B cell (primary cell): Measurements from ENCODE around the gene GRIK2. TPM values are rescaled to one million over a fixed set of nuclear protein-coding genes. Genes with fewer than 3 reads are reported as not detected.

Experiments
- ATAC-seq: fragments of 200-7000 bp; cut with Tn5 transposase; one replicate; pipeline ENCODE4 v1.10.0; 2021; ENCODE audit warnings: low read depth, mild to moderate bottlenecking, moderate number of reproducible peaks, moderate library complexity
- CTCF ChIA-PET: fragments of 350-600 bp; sonication (Branson Sonifier 250); formaldehyde crosslinking; loops from one replicate; lab custom pipeline; 2021; ENCODE audit warnings: antibody characterized with exemption, inconsistent platforms; lab: Charles Lee
- POLR2A ChIA-PET: fragments of 350-600 bp; sonication (Branson Sonifier 250); formaldehyde crosslinking; loops from one replicate; lab custom pipeline; 2021; ENCODE audit warnings: antibody characterized with exemption; lab: Charles Lee
- DNase-seq: peaks from one replicate; pipeline ENCODE4 v3.0.0; 2013
- H2AFZ ChIP-seq: 2 replicates; pipeline ENCODE4 v1.6.1; 2012; ENCODE audit warnings: mild to moderate bottlenecking, low read depth, low read length; ENCODE audit not compliant: insufficient read depth, poor library complexity, severe bottlenecking
- H3K27ac ChIP-seq, 2 donors: 1 replicate in 1 of 2; 2 replicates in 1 of 2; pipeline ENCODE4 v1.5.1; 2012 to 2013; ENCODE audit warnings: low read length in 2 of 2, mild to moderate bottlenecking in 2 of 2, moderate library complexity in 1 of 2
- H3K27me3 ChIP-seq, 4 experiments: fragments of 200-600 bp in 1 of 4; sonication (generic) in 1 of 4; replicated peaks in 1 of 4; 1 replicate in 2 of 4; 2 replicates in 2 of 4; pipeline versions ENCODE4 v1.6.1 to v1.7.0; 2013 to 2016; ENCODE audit warnings: low read length in 3 of 4, mild to moderate bottlenecking in 2 of 4, mixed read lengths in 1 of 4, moderate library complexity in 1 of 4; ENCODE audit not compliant: insufficient read depth in 4 of 4, control insufficient read depth in 3 of 4; ENCODE audit errors: control extremely low read depth in 1 of 4
- H3K36me3 ChIP-seq, 2 experiments: replicated peaks in 1 of 2; 1 replicate in 1 of 2; 2 replicates in 1 of 2; pipeline versions ENCODE4 v1.6.1 to v1.7.1; 2013; ENCODE audit warnings: low read length in 1 of 2; ENCODE audit not compliant: insufficient read depth in 2 of 2, control insufficient read depth in 1 of 2; ENCODE audit errors: control extremely low read depth in 1 of 2, extremely low read depth in 1 of 2
- H3K4me1 ChIP-seq, 2 donors: fragments of 200-600 bp in 1 of 2; sonication (generic) in 1 of 2; 1 replicate in 1 of 2; 2 replicates in 1 of 2; pipeline versions ENCODE4 v1.5.1 to v1.6.1; 2013 to 2017; ENCODE audit warnings: low read length in 2 of 2; ENCODE audit not compliant: control insufficient read depth in 2 of 2, insufficient read depth in 2 of 2
- H3K4me2 ChIP-seq: replicated peaks from 2 replicates; pipeline ENCODE3; 2012; ENCODE audit warnings: mild to moderate bottlenecking, low read depth, low read length; ENCODE audit not compliant: poor library complexity, severe bottlenecking
- H3K4me3 ChIP-seq, 5 experiments: fragments of 200-600 bp in 1 of 5; sonication (generic) in 1 of 5; 1 replicate in 3 of 5; 2 replicates in 2 of 5; pipeline versions ENCODE4 v1.5.1 to v1.7.0; 2011 to 2016; ENCODE audit warnings: low read length in 4 of 5, mild to moderate bottlenecking in 4 of 5, low read depth in 2 of 5, control low read depth in 1 of 5, moderate library complexity in 1 of 5; ENCODE audit not compliant: insufficient read depth in 1 of 5; ENCODE audit errors: control extremely low read depth in 1 of 5, extremely low read depth in 1 of 5
- H3K79me2 ChIP-seq: fragments of 200-600 bp; sonication (generic); one replicate; pipeline ENCODE4 v1.6.0; 2016; ENCODE audit warnings: low read length; ENCODE audit not compliant: control insufficient read depth, insufficient read depth
- H3K9ac ChIP-seq: fragments of 200-600 bp; sonication (generic); 2 replicates; pipeline ENCODE4 v1.6.1; 2017; ENCODE audit warnings: mild to moderate bottlenecking, low read length, moderate library complexity
- H3K9me3 ChIP-seq, 3 donors: one replicate each; pipeline versions ENCODE4 v1.6.1 to v1.7.1; 2013; ENCODE audit warnings: low read length in 2 of 3; ENCODE audit not compliant: control insufficient read depth in 2 of 3, insufficient read depth in 1 of 3; ENCODE audit errors: control extremely low read depth in 1 of 3
- H4K20me1 ChIP-seq: 2 replicates; pipeline ENCODE4 v1.6.0; 2012; ENCODE audit warnings: mild to moderate bottlenecking, low read length; ENCODE audit not compliant: insufficient read depth, control insufficient read depth, poor library complexity, severe bottlenecking
- H3K27ac Mint-ChIP-seq: one replicate; pipeline ENCODE4 v1.8.0; 2021; ENCODE audit warnings: mixed read lengths
- H3K27me3 Mint-ChIP-seq: one replicate; pipeline ENCODE4 v1.8.0; 2021; ENCODE audit warnings: mixed read lengths
- H3K4me1 Mint-ChIP-seq: one replicate; pipeline ENCODE4 v1.8.0; 2021; ENCODE audit warnings: mixed read lengths
- H3K4me3 Mint-ChIP-seq: one replicate; pipeline ENCODE4 v1.8.0; 2021; ENCODE audit warnings: mixed read lengths
- H3K9me3 Mint-ChIP-seq: one replicate; pipeline ENCODE4 v1.8.0; 2022; ENCODE audit warnings: mixed read lengths; ENCODE audit not compliant: insufficient read depth
- CTCF ChIP-seq: fragments of 200-600 bp; IDR thresholded peaks from one replicate; pipeline ENCODE4 v1.8.0; 2022; ENCODE audit warnings: antibody characterized with exemption, mild to moderate bottlenecking
- EZH2 ChIP-seq: IDR thresholded peaks from 2 replicates; pipeline ENCODE4 v1.6.1; 2012; ENCODE audit warnings: borderline replicate concordance, low read depth, mild to moderate bottlenecking, moderate library complexity, low read length; ENCODE audit not compliant: insufficient read depth, poor library complexity, severe bottlenecking
- WGBS: methylation state at CpG from one replicate; pipeline ENCODE4 v1.1.5; 2013; ENCODE audit warnings: missing lambda C conversion rate; ENCODE audit not compliant: insufficient coverage; 5-methylcytosine and 5-hydroxymethylcytosine counted together
- intact Hi-C: fragments of 100-400 bp; cut with micrococcal nuclease; formaldehyde crosslinking; loops from one replicate; pipeline ENCODE4 v1.10.0; 2022
- polyA plus RNA-seq: library from polyadenylated mRNA; depleted of rRNA; stranded (reverse); fragments of >200 nt; gene quantifications from 2 replicates; pipeline ENCODE4 v1.2.3, GENCODE V29; 2012
- total RNA-seq, 2 donors: library from RNA; stranded (reverse); fragments of 120-200 nt in 1 of 2; gene quantifications; 1 replicate in 1 of 2; 2 replicates in 1 of 2; pipeline versions ENCODE4 v1.2.3 to v1.2.4, GENCODE V29; 2013 to 2022

Gene GRIK2
- total and polyA plus RNA-seq, 2 donors (not counting 1 experiment from before 2014, with no cell fraction given), result not detected

- no peaks in the 10 kb centered on the region for H3K36me3 ChIP-seq
- no peak for DNase-seq
- CTCF ChIA-PET, result no interaction called here
- H4K20me1 ChIP-seq, result no peaks in the 10 kb centered on the region
- no peaks in the 10 kb centered on the region for H3K27me3 ChIP-seq
- TF ChIP-seq EZH2 (no peak), CTCF (no peak)
- no CpG with 5 or more reads among the region's 3 CpGs for WGBS
- no peaks in the 10 kb centered on the region for H3K79me2 ChIP-seq
- Mint-ChIP-seq H3K9me3 (no peaks in the 10 kb centered on the region), H3K27me3 (no peaks in the 10 kb centered on the region), H3K27ac (no peak overlapping the region), H3K4me1 (no peaks in the 10 kb centered on the region), H3K4me3 (no peak overlapping the region)
- no peak for ATAC-seq
- POLR2A ChIA-PET, result no interaction called here
- no peak overlapping the region for H3K4me2 ChIP-seq
- H3K4me3 ChIP-seq, result no peak overlapping the region
- no peak overlapping the region for H2AFZ ChIP-seq
- no peak overlapping the region for H3K27ac ChIP-seq
- intact Hi-C loops, result no loop called here
- no peaks in the 10 kb centered on the region for H3K4me1 ChIP-seq
- H3K9me3 ChIP-seq, result no peaks in the 10 kb centered on the region
- no peak overlapping the region for H3K9ac ChIP-seq
Measured at GRCh38 chr6:101486726-101487125, 93.2 kb downstream of the GRIK2 start.

GRCh38 chr6:101489456-101489855 is 95.9 kb downstream of the GRIK2 start:
- POLR2A ChIA-PET, result no interaction called here
- no peak overlapping the region for H3K4me3 Mint-ChIP-seq
- no peaks in the 10 kb centered on the region for H4K20me1 ChIP-seq
- no peaks in the 10 kb centered on the region for H3K36me3 ChIP-seq
- H3K4me1 ChIP-seq, result no peaks in the 10 kb centered on the region
- CTCF ChIA-PET, result no interaction called here
- no peak overlapping the region for H3K9ac ChIP-seq
- no peak for ATAC-seq
- H3K9me3 Mint-ChIP-seq, result no peaks in the 10 kb centered on the region
- no peak for DNase-seq
- H3K9me3 ChIP-seq, result no peaks in the 10 kb centered on the region
- H3K27ac ChIP-seq, result no peak overlapping the region
- H2AFZ ChIP-seq, result no peak overlapping the region
- intact Hi-C loops, result no loop called here
- no peak overlapping the region for H3K4me2 ChIP-seq
- H3K79me2 ChIP-seq, result no peaks in the 10 kb centered on the region
- H3K4me1 Mint-ChIP-seq, result no peaks in the 10 kb centered on the region
- TF ChIP-seq EZH2 (no peak), CTCF (no peak)
- H3K27me3 ChIP-seq, result no peaks in the 10 kb centered on the region
- H3K4me3 ChIP-seq, result no peak overlapping the region
- H3K27me3 Mint-ChIP-seq, result no peaks in the 10 kb centered on the region
- no peak overlapping the region for H3K27ac Mint-ChIP-seq
